Measurements from ENCODE around the gene DUOX1. TPM values are rescaled to one million over a fixed set of nuclear protein-coding genes. Genes with fewer than 3 reads are reported as not detected.

The DUOX1 gene
- total and polyA plus RNA-seq, 9 of the 15 experiments (the other 6 are each of a cell fraction or from before 2014, with no cell fraction given): 0.01 to 0.22 (median 0.01) TPM; not detected in 6

GRCh38 chr15:45177285-45177684 lies 47.5 kb downstream of the DUOX1 start:
- H3K9me1 ChIP-seq (ENCODE audit: control insufficient read depth, insufficient read depth, low read length): no peaks in the 10 kb centered on the region
- no peaks in the 10 kb centered on the region; the same call in 1 of the 2 replicates for H4K20me1 ChIP-seq (replicated peaks; ENCODE audit: control insufficient read depth, insufficient read depth, low read length)
- H3K79me2 ChIP-seq (ENCODE audit: control insufficient read depth, insufficient read depth, low read length): no peaks in the 10 kb centered on the region
- no peak overlapping the region for H3K4me2 ChIP-seq (ENCODE audit: insufficient read depth, low read length)
- no peak overlapping the region for H2AFZ ChIP-seq (ENCODE audit: low read depth, low read length)
- H3K4me3 ChIP-seq: no peak overlapping the region
- ChIA-PET POLR2A (interaction anchor here (0.6 to 1.6 kb wide), 3 partner anchors 9 to 35 kb away, joined by 3 to 5 read pairs (median 4); no protein-coding TSS in a partner anchor), CTCF (ENCODE audit: low intra/inter-chr PET ratio) (no interaction called here)
- no peaks in the 10 kb centered on the region for H3K27me3 ChIP-seq (ENCODE audit: control insufficient read depth in 2 of 2, insufficient read depth in 2 of 2, low read length in 2 of 2)
- ATAC-seq (no peak), FAIRE-seq (no peak), DNase-seq (ENCODE audit: extremely low read depth in 1 of 4, low spot score in 3 of 4) (no peak)
- H3K36me3 ChIP-seq (ENCODE audit: control insufficient read depth, insufficient read depth, low read length): no peaks in the 10 kb centered on the region
- no peaks in the 10 kb centered on the region for H3K9me3 ChIP-seq (replicated peaks; ENCODE audit: control insufficient read depth, insufficient read depth, low read depth, low read length)
- intact Hi-C loops (cut with micrococcal nuclease) (no loop called here), in situ Hi-C loops (cut with MboI) (loop anchor here (25.0 kb wide), 1 partner anchor 435 kb away; no protein-coding TSS in a partner anchor)
- BruUV-seq (replicated peaks): no TSS peak
- H3K27ac ChIP-seq (ENCODE audit: extremely low read depth, low read depth, low read length): no peak overlapping the region
- peaks cover 0 to 11% of the 10 kb centered on the region in 2 experiments; a peak in 1 of 5 replicates for H3K4me1 ChIP-seq (replicated peaks in 1 of 2; ENCODE audit: control insufficient read depth in 2 of 2, insufficient read depth in 2 of 2, low read length in 2 of 2)
- no peak overlapping the region for H3K9ac ChIP-seq (ENCODE audit: insufficient read depth in 1 of 2, low read depth in 2 of 2, low read length in 2 of 2)
- WGBS (ENCODE audit: insufficient coverage, low coverage, missing lambda C conversion rate): 52% methylated on average over 3 of the region's 3 CpGs
- TF ChIP-seq ZBTB7A (IDR thresholded peaks at IDR 0.05; ENCODE audit: borderline replicate concordance, control insufficient read depth, low read depth, low read length): no peak
- no peak for TF ChIP-seq NR2C2 (CRISPR knock-in tag; IDR thresholded peaks at IDR 0.05)
- TF ChIP-seq NR2C2 (tag; IDR thresholded peaks at IDR 0.05): no peak
- no peak for TF ChIP-seq ZKSCAN3 (CRISPR knock-in tag; IDR thresholded peaks at IDR 0.05)
- TF ChIP-seq ARID1B (IDR thresholded peaks at IDR 0.05): no peak
- TF ChIP-seq GTF2A2 (tag; IDR thresholded peaks at IDR 0.05): no peak
- TF ChIP-seq PREB (CRISPR knock-in tag; IDR thresholded peaks at IDR 0.05): no peak
- TF ChIP-seq FOXP4 (CRISPR knock-in tag; IDR thresholded peaks at IDR 0.05; ENCODE audit: borderline replicate concordance): no peak
- no peak for TF ChIP-seq ZBTB5 (IDR thresholded peaks at IDR 0.05)
- no peak for TF ChIP-seq SNAPC5 (CRISPR knock-in tag; IDR thresholded peaks at IDR 0.05)
- TF ChIP-seq SRSF7 (optimal IDR thresholded peaks at IDR 0.05; ENCODE audit: low read depth, low read length): no peak
- no peak for TF ChIP-seq STAG1 (CRISPR knock-in tag; IDR thresholded peaks at IDR 0.05; ENCODE audit: borderline replicate concordance)
- no peak for TF ChIP-seq E2F4 (CRISPR knock-in tag; IDR thresholded peaks at IDR 0.05; ENCODE audit: low read depth)
- no peak for TF ChIP-seq ZNF639 (CRISPR knock-in tag; conservative IDR thresholded peaks at IDR 0.05 in 1 of 2, IDR thresholded peaks at IDR 0.05 in 1 of 2)
